Fibroblast of mammary gland (primary cell): Measurements from ENCODE around the gene KIF3B.

ENCODE experiments used
- DNase-seq: peaks from one replicate; pipeline ENCODE4 v3.0.0-alpha.2; 2010; ENCODE audit warnings: low read depth
- H3K4me3 ChIP-seq: 2 replicates; pipeline ENCODE4 v1.5.1; 2011; ENCODE audit warnings: low read depth, mild to moderate bottlenecking, low read length, moderate library complexity; ENCODE audit not compliant: control insufficient read depth
- CTCF ChIP-seq: conservative IDR thresholded peaks from 2 replicates; pipeline ENCODE4 v1.5.1; 2011; ENCODE audit warnings: low read depth, low read length, inconsistent platforms; ENCODE audit not compliant: control insufficient read depth, insufficient read depth

The KIF3B gene

DNA sequence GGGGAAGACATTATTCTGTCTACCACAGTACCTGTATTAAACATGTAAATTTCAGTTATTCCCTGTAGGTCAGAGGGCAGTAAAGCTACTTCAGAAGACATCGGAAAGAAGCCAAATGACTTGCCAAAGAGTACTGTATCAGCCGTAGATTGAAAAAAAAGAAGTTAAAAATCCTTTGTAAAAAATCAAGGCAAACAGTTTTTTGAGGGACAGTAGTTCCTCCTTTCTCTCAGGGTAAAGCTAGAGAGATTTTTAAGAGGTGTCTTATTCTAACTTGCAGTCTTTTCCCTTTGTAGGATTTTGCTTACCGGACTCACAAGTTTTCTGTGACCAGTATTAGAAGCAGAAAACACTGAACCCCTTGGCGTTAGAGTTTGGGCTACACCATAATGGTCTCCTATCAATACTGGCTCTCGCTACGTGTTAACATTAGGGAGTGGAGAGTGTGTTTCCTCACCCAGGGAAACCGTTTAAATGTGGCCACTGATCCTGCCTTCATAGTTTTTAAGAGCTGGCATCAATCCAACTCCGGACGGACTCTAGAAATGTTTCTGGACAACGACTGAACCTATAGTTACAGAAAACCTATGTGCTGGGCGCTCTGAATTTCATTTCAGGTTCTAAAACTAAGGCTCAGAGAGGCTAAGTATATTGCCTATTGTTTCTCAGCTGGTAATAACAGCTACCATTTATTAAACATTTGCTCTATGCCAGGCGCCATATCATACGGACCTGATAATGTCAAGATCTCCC lies 79.3 kb downstream of the KIF3B start:
- no peak for DNase-seq
- peak overlapping the region; percentile 61 for H3K4me3 ChIP-seq
- no peak for TF ChIP-seq CTCF

- TF ChIP-seq CTCF = no peak
- DNase-seq = peak; percentile 63
- peak overlapping the region; percentile 61 for H3K4me3 ChIP-seq
Measured at GRCh38 chr20:32357375-32357868, 80.0 kb downstream of the KIF3B start.

DNA sequence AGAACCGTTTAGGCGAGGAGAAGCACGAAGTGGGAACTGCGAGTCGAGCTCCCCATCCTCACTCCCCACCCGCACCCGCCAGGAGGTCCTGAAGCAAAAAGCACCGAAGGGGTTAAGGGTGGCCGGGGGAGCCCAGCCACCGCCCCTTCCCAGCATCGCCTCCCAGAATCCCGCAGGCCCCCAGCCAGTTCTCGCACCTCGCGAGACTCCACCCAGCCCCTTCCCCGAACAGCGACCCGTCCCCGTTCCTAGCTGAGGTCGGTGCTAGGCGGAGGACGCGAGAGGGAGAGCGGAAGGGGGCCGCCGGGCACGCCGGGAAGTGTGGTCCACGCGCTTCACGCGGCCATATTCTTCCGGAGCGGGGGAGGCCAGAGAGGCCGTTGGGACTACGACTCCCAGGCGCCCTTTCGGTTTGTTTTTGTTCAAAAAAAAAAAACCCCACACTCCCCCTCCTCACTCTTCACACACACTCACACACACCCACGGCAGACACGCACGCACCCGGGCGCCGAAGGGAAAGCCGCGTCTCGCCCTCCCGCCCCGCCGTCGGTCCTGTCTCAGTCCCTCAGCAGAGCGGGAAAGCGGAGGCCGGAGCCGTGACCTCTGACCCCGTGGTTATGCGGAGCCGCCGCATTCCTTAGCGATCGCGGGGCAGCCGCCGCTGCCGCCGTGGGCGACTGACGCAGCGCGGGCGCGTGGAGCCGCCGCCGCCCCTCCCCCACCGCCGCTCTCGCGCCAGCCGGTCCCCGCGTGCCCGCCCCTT lies 80.6 kb downstream of the KIF3B start, which contains the start of gene ASXL1:
TSS of gene ASXL1 (plus strand) at position 463 of the 763 bp plus-strand sequence. CDS start 445 bp downstream, outside the sequence.
- DNase-seq = peak; percentile 92
- no peak for TF ChIP-seq CTCF

DNA sequence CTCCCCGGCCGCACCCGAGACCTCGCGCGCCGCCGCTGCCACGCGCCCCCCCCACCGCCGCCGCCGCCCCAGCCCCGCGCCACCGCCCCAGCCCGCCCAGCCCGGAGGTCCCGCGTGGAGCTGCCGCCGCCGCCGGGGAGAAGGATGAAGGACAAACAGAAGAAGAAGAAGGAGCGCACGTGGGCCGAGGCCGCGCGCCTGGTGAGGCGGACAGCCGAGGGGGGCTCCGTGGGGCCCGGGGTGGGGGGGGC lies 81.1 kb downstream of the KIF3B start:
- no peak for DNase-seq
- TF ChIP-seq CTCF = no peak
- peak overlapping the region; percentile 64 for H3K4me3 ChIP-seq

More for the DNA sequence above, 80.6 kb downstream of the KIF3B start, which contains the start of gene ASXL1:
- peak within 1 kb of the TSS; percentile 64 for H3K4me3 ChIP-seq

GRCh38 chr20:32358883-32359632 lies 81.6 kb downstream of the KIF3B start:
- H3K4me3 ChIP-seq = peak overlapping the region; percentile 64
- TF ChIP-seq CTCF = no peak
- DNase-seq = peak; percentile 54

DNA sequence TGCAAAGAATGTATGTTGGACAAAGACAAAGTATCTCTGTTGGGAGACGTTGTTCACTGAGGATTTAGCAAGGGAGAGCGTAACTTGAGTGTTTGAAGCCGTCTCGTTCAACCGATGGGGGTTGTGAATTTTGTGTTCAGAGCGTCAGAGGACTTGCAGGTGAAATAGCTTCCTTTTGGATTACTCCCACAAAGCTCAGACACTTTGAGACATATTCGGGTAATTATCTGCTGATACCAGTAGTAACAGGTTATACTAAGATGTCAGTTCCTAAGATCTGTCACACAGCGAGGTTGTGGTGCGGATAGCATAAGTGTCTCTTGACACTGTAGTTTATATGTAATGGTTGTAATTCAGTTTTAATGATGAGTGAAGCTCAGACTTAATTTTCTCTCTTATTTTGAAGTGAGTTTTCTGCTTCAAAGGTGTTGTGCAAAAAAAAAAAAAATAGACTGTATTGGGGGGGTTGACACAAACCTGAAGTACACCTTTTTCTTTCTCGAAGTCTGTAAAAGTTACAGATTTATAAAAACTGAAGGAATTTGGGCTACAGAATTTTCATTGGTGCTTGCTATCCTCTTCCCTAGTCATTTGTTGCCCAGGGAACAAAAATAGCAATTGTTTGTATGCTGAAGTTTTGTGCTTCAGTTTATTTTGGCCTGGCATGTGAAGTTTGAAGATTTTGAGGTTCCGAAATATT lies 82.3 kb downstream of the KIF3B start:
- H3K4me3 ChIP-seq = peak overlapping the region; percentile 64
- no peak for TF ChIP-seq CTCF

More for the DNA sequence above, 82.3 kb downstream of the KIF3B start:
- no peak for DNase-seq
